CD4-positive, alpha-beta T cell treated with Interferon gamma for 1 hour (primary cell): ENCODE results near the gene TMEM260.
"Not testable (repeated sequence)": the region's sequence is repeated elsewhere in the genome, so short reads cannot be mapped to it uniquely, and the experiment has no call there.

ENCODE experiments used
- DNase-seq: peaks from one replicate; pipeline ENCODE4 v3.0.0-alpha.2; 2020

The TMEM260 gene

DNA sequence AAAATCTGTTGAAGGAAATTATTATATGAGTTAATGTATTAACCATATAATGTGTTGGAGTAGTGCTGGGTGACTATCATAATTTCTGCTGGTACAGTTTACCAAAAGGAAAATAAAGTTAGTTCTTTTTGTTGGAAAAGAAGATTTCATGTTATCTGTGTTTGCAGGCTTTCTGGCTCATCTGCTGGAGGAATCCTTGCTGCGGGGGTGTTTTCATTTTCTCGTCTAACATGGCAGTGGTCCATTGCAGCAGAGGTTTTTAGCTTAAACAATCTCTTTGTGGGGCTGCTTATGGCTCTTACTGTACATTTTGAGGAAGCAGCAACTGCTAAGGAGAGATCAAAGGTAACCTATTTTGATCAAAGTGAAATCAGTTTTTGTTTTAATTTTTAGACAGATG, 24.1 kb downstream of the TMEM260 start:
- no peak for DNase-seq

DNA sequence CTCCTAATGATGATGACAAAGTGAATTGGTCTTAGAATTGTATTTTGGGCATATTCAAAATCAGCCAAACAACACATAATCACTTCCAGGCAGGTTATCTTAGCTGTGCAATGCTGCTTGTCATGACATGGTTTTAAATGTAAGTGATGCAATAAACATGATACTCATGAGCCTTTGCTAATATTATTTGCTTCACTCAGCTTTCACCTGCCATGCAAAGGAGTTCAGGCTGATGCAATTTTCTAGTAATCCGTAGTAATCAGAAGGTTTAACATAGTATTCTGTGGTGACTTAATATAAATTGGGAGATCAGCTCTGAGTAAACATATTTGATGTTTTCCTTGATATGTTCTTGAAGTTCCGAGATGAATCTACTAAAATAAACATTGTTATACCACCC, 29.1 kb downstream of the TMEM260 start:
- no peak for DNase-seq

DNA sequence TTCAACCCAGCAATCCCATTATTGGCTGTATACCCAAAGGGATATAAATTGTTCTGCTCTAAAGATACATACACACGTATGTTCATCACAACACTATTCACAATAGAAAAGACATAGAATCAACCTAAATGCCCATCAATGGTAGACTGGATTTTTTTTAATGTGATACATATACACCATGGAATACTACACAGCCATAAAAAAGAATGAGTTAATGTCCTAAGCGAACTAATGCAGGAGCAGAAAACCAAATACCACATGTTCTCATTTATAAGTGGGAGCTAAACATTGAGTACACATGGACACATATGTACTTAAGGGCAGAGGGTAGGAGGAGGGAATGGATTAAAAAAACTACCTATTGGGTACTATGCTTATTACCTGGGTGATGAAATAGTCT, 32.1 kb downstream of the TMEM260 start:
- DNase-seq, result not testable (repeated sequence)

DNA sequence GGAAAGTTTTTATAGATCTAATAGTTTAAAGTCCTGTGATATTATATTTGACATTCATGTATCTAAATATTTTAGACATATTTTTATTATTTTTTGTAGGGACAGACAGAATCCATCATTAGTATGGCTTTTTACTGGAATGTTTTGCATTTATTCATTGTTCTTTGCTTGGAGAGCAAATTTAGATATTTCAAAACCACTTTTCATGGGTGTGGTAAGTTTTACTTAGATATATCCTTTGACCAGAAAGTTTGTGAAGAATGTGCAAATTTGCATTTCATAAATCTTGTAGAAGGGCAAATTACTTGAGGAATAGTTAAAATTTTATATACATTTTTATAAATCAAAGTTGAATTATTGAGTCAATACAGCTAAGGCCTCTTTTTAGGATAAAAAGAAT, 37.5 kb downstream of the TMEM260 start:
- DNase-seq, result no peak

DNA sequence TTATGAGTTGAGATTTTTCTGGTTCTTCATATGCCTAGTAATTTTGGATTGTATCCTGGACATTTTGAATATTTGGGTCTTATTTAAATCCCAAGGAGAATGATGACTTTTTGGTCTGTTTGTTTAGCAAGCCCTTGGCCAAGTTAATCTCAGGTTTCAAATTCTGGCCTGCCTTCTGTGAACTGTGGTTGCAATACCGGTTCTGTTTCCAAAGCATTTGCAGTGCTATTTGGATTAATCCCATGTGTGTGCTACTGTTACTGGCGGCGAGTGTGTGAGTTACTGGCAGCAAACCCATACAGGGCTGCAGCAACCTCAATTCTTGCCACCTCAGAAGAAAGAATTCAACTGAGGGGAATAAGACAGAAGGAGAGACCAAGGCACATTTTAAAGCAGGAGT, 51.1 kb downstream of the TMEM260 start:
- no peak for DNase-seq

DNA sequence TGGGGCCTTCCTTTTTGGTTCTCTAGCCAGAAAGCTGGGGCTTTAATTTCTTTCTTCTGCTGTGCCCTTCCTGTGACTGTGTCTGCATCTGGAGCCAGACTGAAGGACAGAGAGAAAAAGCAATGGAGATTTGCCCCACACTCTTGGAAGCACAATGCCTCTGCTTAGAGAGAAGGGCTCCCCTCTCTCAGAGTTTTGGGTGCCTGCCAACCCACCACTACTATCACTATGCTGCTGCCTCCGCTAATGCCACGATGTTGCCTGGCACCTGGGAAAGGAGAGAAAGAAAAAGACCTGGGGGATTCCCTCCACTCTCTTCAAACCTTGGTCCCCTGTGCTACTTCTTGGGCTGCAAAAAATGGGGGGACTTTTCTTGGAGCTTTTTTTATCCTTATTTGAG, 52.6 kb downstream of the TMEM260 start:
- DNase-seq, result no peak

DNA sequence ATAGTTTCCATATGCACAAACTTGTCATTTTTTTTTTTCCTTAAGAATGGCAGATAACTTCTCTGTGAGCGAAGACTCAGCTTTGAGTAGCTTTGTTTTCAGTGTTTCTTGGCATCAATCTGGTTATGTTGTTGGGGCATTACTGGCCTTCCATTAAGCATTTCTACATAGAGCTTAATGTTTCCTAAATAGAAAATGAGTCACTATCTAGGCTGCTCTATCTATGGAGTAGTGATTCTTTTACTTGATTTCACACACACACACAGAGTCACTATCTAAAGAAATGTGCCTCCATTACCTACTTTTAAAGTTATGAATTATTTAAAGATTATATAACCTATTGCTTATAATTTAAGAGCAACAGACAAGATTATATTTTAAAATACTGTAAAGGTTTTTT, 53.9 kb downstream of the TMEM260 start:
- DNase-seq, result no peak

DNA sequence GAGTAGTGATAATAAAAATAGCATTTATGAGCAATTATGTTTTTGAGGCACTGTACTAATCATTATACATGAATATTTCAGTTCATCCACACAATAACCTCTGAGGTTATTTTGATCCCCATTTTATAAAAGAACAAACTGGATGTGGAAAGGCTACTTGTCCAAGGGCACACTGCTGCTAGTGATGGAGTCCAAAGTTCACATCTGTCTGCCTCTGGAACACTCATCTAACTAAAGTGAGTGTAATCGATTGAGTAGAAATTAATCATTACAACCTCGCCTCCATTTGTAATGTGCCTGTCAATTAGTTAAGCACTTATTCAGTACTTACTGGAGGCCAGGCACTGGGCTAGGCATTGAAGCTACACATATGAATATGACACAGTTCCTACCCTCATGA, 55.4 kb downstream of the TMEM260 start:
- no peak for DNase-seq

DNA sequence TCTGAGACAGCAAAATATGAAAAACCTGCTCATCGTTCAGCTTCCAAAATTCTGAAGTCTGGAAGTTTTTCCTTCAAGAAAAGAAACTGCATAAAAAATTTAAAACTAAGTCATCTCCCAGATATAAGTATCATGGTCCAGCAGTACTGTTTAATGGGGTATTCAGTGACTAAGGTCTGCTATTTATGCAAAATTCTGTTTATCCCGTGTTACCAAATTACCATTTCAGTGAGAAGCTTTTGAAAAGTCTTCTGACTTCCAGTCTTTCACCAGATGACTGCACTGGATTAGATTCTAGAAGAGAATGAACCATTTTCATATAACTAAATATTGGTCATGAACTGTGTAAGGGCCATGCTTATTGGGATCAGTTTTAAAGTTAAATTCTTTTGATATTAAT, 67.9 kb downstream of the TMEM260 start:
- DNase-seq, result no peak

DNA sequence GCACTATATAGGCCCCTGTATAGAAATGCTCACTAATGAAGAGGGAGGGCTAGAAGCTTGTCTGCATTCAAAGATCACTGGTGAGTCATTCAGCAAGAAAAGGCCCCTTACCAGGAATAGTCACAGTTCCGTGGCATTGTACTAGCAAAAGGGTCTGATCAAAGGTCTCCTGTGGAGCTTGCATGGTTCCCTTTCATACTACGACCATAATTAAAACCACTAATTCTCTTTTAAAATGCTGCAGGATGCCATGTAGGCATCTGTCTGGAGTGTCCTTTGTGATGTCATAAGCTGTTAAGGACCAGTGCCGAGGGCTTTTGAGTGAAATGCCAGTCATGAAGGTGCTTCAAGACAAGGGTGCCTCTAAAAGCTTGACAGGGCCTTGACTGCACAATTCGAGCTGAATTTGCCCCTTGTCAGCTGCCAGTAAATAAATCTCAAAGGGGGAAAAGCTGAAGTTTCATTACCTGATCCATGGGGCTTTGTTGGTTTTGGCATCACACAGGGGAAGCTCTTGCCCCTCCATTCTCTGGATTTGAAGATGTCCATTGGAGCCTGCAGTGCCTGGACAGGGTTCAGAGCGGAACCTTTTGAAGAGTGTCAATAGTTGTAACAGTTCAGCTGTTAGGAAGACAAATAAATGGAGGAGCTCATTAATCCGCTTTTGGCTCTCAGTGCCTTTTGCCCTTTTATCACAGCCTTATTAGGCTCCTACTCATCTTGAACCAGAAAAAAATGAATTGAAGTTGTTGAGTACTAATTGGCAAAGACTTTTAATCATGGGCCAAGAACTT, 69.1 kb downstream of the TMEM260 start:
- DNase-seq, result no peak

DNA sequence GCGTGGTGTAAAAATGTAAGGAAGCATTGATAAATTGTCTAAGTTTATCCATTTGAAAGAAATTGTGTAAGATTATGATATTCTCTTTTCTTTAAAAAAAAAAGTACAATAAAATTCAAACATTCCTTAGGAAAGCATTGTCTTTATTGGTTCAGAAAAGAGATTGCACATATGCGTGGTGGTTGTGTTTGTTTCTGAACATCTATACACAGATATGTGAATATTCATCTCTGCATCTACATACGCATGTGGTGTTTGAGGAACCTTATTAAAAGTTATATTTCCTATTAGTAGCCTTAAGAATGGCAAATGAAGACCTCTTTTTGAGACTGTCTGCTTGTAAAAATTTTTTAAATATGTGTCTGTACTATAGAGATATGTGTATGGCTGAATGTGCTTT, 69.8 kb downstream of the TMEM260 start:
- DNase-seq, result no peak

DNA sequence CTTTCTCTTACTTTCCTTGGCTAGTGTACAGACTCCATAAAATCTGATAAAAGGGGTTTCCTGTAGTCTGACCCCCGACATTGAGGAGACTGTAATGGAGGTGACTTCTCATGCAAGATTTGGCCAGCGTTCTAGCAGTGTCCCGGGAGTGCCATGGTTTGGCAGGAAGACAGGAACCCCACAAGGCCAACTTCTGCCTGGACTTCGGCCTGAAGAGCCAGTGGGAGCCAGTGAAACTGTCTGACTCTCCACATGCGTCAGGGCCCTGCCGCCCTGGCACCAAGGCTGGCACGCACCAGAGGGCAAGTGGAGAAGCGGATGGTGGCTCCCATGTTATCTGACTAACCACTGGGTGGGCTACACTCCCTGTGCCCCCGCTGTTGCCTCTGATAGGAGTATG, 70.5 kb downstream of the TMEM260 start:
- DNase-seq, result no peak

DNA sequence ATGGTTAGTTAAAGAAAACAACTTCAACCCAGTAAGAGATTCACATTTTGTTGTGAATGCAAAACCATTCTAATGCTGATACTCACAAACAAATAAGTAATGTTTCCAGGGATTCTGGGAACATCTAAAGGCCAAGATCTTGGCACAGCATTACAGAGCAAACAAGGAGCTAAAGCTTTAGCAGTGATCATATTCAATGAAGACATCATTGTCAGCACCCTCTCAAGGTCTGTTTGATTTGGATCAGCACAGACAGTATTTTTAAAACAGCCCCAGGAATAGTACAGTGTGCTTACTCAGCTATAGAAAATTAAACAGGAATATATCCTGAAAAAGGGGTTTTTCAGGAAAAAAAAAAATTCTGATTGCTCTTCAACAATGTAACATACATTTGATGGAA, 71.4 kb downstream of the TMEM260 start:
- no peak for DNase-seq

DNA sequence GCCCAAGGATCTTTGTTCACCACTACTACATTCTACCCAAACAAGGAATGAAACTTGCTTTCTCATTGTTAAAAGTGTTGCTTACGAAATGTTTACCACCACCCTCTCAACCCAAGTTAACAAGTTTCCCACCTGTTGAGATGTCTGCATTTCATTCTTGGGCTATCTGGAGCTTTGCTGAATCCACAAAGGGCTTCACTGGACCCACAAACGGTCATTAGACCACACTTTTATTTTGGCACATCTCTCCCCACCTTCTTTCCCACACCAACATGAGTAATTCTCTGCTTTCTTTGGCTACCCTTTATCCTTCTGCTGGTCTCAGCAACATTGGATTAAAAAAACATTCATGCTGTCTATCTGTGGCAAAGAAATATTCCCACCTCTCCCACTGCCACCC, 78.0 kb downstream of the TMEM260 start:
- no peak for DNase-seq

DNA sequence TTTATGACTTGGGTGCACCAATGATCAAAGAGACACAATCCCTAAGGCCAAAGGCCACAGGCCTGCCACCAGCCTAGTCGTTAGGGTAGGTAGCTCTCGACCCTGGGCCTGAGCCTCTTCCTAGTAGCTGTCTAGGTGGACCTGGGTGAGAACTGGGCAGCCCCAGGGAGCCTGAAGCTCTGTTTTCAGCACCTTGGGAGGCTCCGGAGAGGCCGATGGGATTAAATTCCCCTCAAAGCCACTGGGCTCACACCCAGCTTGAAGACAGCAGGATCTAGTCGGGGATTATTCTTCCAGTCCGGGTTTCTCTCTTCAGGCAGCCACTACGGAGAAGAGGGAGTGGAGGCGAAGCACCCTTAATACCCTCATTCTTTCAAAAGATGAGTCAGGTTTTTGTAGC, 79.8 kb downstream of the TMEM260 start:
- DNase-seq, result no peak

DNA sequence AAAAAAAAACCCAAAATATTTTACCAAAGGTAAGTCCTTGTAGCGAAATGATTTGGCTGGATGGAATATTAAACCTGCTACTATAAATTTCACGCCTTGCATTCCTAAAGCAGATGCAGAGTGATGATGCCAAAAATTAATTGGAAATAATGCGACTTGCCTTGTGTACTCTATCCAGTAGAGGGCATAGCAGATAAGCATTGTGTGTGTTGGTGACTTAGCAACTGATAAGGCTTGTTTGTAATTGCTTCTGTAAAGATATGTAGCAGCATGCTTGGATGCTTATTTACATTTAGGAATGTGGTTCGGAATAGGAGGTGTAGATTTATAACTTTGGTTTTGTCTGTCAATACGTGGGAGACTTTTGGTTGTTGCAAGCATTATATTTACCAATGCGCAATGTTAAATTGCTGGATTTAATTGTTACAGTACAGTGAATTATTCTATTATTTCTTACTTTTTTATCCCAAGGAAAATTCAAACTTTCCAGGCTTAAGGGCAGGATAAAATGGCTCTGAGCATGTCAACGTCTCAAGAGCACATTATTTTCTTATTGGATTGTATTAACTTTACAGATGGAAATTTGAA, 80.5 kb downstream of the TMEM260 start:
- no peak for DNase-seq

DNA sequence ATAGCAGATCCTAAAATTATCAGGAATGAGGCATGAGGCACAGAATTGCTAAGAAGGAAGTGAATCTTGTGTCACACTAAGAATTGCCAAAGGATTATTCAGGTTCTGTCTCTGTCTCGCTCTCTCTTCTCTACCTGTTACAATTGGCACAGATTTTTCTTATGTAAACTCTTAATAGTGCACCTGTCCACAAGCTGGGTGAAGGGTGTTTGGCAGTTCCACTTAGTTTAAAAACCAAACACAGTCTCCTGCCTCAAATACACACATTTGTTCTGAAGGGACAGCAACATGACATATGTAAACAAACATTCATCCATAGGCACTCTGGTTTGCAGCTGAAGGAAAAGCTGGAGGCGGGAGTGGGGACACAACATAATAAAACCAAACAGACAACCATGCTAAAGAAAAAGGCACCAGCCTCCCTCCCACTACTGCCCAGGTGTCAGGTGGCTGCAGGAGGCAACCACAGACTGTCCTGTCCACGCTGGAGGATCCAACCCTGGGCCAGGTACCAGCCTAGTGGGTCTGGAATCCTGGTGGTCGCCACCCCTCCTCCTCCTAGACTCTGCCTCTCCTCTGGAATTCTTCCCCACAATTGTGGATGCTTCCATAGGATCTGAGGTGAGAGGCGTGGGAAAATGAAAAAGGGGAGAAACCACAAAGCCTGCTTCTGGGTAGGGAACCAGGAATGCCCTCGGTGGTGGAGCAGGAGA, 81.2 kb downstream of the TMEM260 start:
- no peak for DNase-seq

DNA sequence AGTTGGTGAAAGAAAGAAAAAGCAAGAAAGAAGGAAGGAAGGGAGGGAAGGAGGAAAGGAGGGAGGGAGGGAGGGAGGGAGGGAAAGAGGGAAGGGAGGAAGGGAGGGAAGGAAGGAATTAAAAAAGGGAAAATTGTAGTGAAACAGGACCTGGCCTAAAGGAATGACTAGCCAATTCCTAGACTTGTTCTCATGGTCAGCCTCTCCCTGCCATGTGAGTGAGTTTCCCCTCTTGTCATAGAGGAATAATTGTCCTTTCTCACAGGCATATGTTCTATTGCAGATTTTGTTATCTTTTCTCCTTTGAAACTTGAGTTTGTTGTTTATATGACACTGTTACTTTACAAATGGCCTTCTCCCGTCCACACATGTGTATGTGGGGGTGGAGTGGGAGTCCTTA, 81.9 kb downstream of the TMEM260 start:
- no peak for DNase-seq

DNA sequence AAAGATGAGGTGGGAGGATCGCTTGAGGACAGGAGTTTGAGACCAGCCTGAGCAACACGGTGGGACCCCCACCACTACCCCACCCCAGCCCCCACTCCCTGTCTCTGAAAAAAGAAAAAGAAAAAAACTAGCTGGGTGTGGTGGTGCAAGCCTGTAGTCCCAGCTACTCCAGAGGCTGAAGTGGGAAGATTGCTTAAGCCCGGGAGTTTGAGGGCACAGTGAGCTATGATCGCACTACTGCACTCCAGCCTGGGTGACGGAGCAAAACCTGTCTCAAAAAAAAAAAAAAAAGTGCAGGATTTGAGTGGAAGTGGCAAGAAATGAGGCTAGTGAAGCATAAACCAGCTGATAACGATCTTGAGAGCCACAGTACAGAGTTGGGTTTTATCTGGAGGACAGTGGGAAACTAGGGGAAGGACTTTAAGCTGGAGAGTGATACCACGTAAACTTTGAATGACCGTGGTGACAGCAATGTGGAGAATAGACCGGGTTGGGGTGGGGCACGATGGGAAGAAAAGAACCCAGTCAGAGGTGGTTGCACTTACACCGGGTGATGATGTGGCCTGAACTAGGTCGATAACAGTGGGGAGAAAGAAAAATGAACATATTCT, 85.3 kb downstream of the TMEM260 start:
- DNase-seq, result no peak

DNA sequence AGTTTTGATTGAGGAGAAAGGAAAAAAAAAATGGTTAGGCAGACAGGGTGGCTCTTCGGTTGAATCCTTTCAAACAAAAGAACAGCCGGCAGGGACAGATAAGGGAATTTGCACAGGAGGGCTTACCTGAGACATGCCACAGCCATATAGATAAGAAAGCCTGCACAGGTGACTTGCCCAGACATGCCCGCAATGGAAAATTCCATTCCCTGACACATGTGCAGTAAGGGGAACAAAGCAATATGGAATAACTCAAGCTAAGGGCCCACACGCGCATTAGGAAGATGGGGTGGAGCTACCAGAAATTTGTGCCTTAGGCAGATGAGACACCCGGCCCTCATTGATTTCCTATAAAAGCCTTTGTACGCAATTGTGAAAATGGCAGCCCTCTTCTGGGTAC, 86.7 kb downstream of the TMEM260 start:
- DNase-seq, result no peak

DNA sequence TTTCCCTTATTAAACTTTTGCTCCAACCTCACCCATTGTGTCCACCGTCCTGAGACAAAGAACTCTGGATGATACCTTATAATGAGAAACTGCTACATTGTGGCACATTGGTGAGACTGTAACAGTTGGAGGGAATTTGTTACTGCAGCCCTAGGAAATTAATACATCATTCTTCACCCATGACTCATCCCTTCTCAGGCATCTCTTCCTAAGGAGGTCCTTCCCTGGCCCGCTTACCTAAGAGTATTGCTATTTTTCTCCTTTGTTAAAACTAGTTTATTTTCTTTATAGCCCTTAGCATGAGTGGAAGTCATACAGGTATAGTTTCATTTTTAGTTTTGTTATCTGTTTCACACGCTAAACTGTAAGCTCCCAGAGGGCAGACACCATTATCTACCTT, 87.1 kb downstream of the TMEM260 start:
- no peak for DNase-seq

DNA sequence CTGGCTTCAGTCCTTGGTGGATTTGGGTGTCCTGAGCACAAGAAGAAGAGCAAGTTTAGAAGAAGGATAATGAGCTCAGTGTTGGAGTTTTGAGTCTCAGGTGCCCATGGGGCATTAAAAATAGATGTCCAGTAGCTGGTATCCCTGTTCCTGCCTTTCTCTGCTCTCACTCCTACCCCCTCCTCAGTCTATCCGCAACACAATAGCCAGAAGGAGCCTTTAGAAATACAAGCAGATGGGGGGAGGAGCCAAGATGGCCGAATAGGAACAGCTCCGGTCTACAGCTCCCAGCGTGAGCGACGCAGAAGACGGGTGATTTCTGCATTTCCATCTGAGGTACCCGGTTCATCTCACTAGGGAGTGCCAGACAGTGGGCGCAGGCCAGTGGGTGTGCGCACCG, 87.7 kb downstream of the TMEM260 start:
- not testable (repeated sequence) for DNase-seq

DNA sequence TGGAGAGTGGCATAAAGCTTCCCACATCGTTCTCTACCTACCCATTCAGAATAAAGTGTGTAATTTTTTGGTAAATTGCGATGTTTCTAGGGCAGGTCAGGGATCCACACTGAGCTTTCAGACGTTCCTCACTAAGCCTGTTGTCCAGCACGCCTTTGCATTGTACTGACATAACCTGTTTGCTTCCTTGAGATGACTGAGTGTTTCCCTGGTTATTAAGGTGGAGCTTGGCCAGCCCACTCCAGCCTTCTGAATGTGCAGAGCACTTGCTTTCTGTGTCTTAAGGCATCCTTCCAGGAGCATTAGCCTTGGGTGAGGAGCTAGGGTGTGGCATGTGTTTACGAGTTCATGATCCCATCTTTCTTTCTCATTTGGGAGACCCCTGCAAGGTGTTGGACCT, 96.4 kb downstream of the TMEM260 start:
- DNase-seq, result no peak

DNA sequence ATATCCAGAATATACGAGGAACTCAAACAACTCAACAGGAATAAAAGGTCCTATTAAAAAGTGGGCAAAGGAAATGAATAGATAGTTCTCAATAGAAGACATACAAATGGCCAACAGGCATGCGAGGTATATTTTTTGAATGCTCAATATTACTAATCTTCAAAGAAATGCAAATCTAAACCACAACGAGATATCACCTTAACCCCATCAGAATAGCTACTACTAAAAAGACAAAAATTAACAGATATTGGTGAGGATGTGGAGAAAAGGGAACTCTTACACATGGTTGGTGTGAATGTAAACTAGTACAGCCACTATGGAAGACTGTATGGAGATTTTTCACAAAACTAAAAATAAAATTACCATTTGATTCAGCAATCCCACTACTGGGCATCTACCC, 99.2 kb downstream of the TMEM260 start:
- no peak for DNase-seq
